ENCODE data around the gene TNS1.

The TNS1 gene

DNA sequence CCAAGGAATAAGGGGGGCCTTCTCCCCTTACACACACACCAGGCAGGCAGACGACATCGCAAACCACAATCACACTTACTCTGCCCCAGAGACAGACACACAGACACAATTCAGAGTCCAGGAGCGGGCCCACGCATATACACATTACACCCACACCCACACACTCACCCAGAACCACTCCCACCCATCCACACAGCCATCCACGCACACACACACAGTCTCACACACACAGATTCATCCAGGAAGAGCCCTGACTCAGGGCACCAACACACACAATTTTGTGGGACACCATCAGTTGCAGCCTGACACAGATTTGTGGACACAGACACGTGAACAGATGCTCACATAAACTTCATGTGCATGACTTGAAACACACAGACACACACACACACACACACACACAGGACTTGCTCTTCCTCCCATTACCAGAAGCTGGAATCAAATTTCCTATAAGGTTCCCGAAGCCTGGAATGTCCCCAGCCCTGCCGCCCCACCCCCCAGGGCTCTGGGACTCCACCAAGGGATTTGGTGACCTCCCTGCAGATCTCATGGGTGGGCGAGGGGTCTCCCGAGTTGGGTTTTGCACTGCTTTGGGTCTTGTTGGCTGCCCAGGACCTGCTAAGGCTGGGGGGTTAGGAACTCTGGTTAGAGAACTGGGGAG, 23.5 kb downstream of the TNS1 start:
- DNase-seq: no peak

DNA sequence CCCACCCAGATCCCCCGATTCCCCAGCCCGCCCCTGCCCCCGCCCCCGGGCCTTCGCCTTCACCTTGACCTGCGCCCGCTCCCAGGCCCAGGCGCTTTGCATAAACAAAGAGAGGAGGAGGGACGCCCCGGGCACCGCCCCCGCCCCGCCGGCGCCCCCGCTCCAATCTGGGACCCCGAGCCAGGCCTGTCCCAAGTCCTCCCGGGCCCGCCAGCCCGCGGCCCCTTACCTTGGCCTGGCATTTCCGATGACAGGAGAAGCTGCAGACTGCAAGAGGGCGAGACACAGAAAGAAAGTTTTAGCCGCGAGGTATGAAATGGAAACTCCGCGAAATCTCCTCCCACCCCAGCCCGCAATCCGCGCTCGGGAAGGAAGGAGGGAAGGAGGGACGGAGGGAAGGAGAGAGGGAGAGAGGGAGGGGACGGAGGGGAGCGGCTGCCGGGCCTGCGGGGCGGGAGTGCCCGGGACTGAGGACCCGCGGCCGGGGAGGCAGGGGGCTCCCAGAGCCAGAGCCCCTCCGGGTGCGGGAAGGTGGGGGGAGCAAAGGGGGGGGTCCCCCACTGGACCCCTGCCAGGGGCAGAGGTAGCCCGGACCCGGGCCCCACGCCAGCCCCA, 24.2 kb downstream of the TNS1 start:
- DNase-seq: no peak

DNA sequence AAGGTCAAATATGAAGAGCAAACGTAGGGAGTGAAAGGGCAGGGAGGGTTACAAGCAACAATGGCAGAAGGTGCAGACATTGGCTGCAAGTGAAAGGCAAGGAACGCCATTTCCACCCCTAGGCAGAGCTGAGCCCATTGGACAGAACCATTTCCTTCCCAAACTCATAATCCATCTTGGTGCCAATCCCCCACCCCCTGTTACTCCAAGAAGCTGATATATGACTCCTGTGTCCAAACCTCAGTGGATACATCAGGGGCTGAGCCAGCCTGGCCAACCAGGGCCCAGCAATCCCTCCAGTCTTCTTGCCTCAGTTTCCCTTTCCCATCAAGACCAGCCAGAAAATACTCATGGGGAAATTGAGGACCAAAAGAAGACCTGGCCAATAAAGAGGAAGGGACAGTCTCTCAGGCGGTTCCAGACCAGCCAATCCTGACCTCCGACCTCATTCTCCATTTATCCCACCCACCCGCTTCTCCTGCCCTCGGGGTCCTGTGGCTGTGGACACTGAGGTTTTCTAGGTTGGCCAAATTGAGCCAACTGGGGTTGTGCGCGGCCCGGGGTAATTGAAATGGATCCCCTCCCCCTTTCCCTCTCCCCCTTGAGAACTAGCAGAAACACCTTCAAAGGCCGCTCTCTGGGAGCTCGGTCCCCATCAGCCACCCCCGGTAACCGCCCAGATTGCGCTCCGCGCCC, 24.8 kb downstream of the TNS1 start:
- no peak for DNase-seq

DNA sequence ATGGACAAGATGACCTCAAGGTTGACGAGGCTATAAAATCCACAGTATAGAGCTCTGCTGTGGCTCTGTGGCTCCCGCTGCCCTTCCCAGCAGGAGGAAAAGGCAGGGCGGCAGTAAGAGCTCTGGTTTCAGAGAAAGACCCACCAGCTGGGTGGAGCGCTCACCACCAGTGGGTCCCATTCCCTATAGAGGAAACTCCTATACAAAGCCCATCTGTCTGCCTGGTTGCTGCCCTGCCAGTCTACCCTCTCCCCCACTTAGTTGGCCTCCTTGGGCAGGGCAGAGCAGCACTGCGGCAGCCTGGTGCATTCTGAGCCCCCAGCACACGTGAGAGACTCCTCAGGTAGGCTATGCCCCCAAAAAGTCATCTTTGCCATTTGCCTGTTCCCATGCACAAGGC, 26.5 kb downstream of the TNS1 start:
- DNase-seq: no peak

DNA sequence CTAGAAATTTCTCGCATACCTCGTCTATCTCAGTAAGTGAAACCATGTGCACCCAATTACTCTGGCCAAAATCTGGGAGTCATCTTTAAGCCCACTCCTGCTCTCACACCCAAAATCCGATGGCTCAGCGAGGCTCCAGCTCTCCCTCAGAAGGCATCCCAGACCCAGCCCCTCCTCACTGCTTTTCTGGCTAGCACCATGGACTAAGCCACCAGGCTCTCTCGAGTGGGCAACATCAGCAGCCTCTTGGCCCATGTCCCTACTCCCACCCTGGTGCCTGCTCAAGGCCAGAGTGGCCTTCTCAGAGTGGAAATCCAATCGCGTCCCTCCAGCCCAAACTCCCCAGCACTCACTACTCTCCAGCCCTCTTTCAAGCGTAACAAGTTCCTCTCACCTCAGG, 27.2 kb downstream of the TNS1 start:
- no peak for DNase-seq

DNA sequence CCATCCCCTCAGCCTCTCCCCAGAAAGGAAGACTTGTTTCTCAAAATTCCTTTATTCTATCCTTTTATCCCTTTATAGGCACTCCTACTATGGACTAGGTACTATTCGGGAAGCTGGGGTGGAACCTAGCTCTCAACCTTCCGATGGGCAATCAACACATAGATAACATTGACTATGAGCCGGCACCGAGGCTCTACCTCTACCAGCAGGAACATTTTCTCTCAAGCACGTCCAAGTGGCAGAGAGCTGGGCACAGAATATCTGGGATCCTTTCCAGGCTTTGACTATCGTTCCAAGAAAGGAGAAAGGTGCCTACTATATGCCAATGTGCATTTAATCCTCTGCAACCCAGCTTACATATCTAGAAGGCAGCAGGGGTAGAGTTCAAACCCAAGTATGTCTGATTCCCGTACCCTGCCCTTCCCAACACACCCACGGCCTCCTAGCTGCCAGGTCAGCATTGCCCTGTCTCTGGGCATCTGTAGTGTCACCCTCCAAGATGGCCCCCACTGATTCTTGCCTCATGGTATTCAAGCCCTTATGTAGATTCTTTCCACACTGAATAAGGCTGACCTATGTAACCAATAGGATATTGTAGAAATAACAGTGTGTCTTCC, 28.3 kb downstream of the TNS1 start:
- DNase-seq: no peak

DNA sequence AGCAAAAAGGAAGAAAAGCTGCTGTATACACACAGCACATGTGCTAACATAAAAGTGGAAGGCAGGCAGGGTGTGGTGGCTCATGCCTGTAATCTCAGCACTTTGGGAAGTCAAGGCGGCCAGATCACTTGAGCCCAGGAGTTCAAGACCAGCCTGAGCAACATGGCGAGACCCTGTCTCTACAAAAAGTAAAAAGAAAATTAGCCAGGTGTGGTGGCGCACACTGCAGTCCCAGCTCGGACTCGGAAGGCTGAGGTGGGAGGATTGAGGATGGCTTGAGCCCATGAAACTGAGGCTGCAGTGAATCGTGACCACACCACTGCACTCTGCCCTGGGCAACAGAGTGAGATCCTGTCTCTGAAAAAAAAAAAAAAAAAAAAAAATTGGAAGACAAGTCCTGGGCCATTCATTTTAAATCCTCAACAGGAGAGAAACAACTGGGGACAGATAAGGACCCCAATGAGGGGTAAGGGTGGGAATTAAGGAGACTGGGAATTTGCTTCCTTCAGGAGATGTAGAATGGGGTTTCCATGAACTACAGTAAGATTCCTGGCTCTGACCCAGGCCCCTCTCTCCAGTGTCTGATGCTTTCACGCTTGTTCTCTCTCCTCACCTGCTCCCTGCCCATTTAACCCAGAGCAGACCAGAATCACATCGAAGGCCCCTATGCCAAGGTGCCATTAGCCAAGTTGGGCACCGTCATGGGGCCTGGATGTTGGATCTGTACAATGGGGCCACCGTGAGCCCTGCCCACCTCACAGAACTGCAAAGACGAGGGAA, 29.6 kb downstream of the TNS1 start:
- DNase-seq: no peak

DNA sequence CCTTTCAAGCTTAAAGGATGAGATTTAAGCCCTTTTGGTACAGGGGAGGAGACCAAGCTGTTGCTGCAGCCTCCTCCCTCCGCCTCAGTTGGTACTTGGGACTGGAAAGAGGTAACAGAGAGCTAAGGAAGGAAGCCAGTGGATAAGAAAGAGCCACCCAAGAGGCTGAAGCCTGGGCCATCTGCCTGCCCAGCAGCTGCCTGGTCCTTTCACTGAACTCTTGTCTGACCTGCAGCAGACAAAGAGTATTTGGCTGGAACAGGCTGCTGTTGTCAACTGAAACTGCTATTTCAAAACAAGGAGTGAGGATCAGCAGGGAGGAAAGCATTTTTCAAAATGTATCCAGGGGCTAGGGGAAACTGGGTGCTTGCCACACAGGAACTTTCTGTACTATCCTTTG, 30.3 kb downstream of the TNS1 start:
- DNase-seq: no peak

DNA sequence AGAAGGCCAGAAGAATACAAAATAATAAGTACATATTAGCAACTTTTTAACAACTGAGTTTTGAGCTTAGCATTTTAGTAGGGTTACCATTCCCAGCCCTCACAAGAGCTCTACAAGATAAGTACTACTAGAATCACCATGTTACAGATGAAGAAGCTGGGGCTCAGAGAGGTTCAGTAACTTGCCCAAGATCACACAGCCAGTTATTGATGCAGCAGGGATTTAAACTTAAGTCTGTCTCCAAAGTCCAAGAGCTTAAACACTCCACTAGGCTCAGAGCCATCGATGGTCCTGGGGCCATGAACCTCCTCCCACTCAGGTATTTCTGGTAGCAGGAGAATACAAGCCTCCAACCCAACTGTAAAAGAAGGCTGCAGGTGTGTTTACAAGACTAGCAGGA, 30.8 kb downstream of the TNS1 start:
- DNase-seq: no peak

DNA sequence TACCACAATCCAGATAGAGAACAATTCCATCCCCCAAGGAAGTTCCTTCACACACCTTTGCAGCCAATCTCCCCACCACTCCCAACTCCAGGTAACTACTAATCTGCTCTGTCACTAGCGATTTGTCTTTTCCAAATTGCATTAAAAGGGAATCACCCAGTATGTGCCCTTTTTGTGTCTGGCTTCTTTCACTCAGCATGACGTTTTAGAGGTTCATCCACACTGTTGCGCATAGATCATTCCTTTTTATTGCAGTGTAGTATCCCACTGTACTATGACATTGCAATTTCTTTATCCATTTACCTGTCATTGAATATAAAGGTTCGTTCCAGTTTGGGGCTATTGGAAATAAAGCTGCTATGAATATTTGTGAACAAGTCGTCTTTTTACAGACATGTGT, 31.6 kb downstream of the TNS1 start:
- DNase-seq: no peak

DNA sequence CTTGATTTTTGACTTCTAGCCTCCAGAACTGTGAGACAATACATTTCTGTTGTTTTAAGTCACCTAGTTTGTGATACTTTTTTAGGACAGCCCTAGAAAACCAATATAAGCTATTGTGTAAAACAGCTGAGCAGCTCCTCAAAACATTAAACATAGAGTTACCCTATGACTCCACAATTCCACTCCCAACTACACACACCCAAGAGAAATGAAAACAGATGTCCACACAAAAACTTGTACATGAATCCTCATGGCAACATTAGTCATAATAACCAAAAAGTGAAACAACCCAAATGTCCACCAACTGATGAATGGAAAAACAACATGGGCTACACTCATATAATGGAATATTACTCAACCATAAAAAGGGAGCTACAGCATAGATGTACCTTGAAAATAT, 32.6 kb downstream of the TNS1 start:
- no peak for DNase-seq

DNA sequence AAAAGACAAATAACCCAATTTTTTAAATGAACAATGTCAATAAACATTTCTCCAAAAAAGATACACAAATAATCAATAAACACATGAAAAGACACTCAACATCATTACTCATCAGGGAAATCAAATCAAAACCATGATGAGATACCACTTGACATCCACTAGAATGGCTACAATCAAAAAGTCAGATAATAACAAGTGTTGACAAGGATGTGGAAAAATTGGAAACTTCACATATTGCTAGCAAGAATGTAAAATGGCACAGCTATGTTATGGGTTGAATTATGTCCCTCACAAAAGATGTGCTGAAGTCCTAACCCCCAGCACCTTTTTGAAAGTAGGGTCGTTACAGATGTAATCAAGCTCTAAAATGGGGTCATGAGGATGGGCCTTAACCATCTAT, 33.2 kb downstream of the TNS1 start:
- no peak for DNase-seq

DNA sequence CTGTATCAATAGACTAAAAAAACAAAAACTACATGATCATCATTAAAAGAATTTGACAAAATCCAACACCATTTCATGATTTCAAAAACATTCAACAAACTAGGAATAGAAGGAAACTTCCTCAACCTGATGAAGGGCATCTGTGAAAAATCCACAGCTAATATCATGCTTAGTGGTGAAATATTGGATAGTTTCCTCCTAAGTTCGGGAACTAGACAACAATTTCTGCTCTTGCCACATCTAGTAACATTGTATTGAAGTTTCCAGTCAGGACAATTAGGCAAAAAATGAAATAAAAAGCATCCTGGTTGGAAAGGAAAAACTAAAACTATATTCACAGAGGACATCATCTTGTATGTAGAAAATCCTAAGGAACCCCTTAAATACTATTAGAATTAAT, 34.8 kb downstream of the TNS1 start:
- no peak for DNase-seq

DNA sequence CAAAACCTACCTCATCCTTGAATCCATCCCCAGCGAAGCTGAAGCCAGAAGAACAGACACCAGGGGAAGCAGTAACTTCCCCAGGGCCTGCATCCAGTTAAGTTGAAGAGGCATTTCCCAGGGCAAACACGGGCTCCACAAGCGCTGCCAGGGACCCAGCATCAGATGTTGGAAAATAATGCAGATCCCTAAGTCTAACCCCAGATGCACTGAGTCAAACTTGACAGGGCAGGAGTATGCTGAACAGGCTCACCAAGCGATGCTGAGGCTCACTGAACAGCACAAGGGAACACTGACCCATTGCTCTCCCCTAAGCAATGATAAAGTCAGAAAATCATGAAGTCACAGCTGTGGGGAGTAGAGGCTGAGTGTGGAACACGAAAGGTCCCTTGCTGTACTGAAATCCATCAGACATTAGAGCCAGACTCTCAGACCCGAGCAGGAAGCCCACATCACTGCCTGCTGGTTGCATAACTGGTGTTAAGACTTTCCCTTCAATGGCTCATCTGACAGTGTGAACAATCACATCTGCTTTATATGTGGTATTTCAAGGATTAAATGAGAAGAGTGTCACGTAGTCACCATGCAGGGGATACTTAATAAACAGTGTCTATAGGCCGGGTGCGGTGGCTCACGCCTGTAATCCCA, 36.2 kb downstream of the TNS1 start:
- DNase-seq: no peak

DNA sequence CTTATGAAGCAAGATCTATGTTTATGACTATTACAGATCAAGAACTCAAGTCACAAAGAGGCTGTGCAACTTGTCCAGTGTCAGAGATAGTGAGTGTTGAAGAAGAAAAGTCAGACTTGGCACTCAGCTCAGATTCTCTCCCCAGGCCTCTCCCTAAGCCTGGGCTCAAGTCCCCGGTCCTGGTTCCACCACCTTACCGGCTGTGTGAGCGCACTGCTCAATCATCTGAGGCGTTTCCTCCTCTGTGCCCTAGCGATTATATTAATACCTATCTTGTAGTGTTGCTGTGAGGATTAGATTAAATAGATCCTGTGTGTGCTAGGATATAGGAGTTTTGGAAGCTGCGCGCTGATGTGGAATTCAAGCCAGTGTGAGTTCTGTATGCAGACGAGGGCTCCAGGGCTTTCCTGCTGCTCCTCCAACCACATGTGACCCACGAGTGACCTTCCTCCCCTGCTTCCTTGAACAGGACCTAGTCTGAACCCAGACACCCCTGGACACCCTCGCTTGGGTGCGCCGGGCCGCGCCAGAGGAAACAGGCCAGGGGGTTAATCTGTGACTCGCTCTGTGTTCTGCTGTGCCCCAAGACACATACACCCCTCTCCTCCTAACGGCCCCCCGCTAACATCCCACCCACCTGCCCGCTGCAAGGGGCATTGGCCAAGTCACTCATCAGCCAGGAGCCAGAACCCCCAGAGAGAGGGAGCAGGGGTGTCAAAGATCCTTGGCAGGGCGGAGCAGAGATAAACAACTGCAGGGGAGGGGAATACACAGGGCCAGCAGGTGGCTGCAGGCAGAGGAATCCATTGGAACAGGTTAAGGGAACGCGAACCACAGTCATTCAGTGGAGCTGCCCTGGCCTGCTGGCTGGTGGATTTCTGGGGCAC, 38.3 kb downstream of the TNS1 start:
- no peak for DNase-seq

DNA sequence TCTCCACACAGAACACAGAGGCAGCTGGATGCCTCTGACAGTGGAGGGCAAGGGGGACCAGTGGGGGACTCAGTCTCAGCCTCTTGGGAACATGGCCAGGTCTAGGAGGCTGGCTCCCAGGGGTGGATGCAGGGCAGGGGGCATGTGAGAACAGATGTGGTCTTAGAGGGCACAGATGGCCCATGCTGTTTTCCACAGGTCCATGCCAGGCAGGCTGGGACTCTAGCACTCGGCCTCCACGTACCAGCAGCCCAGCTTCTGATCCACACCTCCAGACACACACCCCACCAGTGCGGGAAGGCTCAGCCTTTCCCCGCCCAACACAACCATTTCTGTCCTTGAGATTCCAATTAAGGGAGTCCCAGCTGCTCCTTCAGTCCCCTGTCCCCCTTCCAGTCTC, 42.4 kb downstream of the TNS1 start:
- DNase-seq: no peak

DNA sequence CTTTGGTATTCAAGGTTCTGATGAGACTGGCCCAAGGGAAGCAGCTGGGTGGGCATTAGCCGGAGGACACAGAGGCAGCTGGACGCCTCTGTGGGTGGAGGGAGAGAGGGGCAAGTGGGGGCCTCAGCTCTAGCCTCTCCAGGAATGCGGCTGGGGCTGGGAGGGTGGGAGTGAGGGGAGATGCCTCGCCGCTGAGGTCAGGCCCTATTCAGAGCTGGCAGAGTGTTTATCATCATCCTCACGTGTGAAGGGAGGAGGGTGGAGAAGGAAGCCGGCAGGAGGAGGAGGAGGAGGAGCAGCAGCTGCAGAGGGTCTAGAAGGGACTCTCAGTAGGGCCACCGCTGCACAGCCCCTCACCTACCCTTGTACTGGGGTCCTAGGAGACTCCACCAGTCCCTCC, 43.1 kb downstream of the TNS1 start:
- no peak for DNase-seq

DNA sequence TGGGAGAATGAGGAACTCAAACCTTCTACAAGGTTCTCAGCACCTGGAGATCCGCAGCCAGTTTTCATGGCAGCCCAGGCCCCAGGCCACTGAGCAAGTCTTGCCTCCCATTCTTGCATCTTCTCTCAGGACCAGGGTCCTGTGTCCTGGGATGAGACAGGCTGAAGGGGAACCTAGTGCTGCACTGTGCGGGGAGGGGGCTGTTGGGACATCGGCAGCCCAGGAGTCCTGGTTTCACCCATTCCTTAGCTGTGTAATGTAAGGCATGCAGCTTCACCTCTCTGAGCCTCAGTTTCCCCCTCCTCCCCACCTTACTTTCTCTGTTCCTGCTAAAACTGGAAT, 43.9 kb downstream of the TNS1 start:
- no peak for DNase-seq

DNA sequence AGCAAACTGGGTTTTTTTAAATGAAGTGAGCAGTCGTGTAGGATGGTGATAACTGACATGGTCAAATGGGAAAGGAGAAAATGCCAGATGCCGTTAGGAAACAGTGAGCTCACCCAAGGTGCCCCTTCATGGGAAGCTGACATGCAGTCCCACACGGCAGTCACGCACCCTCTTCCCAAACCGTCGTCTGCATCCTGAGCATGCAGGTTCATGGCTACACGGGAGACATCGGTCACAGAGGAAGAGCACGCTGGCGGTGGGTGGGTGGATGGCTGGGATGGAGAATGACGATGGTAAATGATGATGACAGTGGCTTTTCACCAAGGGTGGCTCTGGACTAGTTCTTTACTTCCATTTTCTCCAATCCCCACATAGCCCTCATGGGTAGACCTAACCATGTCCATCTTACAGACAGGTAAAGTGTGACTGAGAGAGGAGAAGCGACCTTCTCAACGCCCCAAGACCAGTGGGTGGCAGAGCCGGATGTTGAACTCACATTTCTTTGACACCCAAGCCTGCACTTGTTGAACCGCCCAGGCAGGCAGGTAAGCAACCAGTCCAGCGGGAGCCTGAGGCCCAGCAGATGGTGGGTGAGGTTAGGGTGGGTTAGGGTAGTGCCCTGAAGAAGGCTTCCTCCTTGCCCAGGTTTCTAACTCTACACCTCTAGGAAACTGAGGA, 44.5 kb downstream of the TNS1 start:
- DNase-seq: no peak

DNA sequence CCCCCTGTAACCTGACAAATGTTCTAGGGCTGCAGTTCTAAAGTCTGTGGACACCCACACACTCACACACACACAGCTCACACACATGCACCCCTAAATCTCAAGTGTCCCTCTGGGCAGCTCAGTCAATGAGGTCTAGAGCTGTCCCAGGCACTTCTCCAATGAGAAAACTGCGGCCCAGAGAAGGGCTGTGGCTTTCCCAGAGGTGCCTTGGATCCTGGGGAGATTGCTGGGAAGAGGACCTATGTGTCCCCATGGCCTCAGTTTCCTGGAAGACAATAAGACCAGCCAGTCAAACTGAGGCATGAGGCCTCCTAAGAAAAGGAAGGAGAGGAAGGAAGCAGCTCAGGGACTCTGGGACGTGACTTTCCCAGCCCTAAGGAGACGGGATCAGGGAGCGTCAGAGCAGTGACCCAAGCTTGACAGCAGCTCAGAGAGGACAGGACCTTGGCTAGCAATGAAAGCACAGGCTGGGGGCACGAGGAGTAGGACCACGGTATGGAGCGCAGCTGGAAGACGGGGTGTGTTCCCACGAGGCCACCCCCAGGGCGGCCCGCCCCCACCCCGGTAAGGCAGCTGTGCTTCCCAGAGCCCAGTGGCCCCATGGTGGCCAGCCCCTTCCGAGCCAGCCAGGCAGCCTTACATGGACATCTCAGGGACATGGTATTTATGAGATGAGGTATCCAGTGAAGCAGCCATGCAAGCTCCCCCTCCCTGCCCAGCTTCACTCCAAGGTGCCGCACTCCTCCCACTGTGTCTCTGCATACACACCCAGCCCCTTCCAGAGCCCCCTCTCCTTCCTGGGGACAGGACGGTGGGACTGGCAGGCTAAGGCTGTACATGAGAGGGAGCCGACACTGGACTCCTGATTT, 46.0 kb downstream of the TNS1 start:
- no peak for DNase-seq

Data from activated CD4-positive, alpha-beta T cell treated with anti-CD3 and anti-CD28 coated beads, Interleukin-10, Interleukin-2, amounts not matched to agents 100 ng/mL and 50 ng/mL, durations not matched to agents 16 hours and 8 hours (primary cell).